Uterus (tissue), 4 donors: ENCODE results near the gene KDM1B. TPM values are rescaled to one million over a fixed set of nuclear protein-coding genes. Genes with fewer than 3 reads are reported as not detected.
"Not testable (repeated sequence)": the region's sequence is repeated elsewhere in the genome, so short reads cannot be mapped to it uniquely, and the experiment has no call there.

Experiments
- DNase-seq, 2 donors: peaks; one replicate each; pipeline ENCODE4 v3.0.0-alpha.2; 2019 to 2020
- H3K27ac ChIP-seq, 2 donors: fragments of 200-600 bp; sonication (generic); 1 replicate in 1 of 2; 2 replicates in 1 of 2; pipeline ENCODE4 v1.5.1; 2016 to 2018
- H3K27me3 ChIP-seq, 2 donors: fragments of 200-600 bp; sonication (generic); one replicate each; pipeline ENCODE4 v1.5.1; 2018 to 2019; ENCODE audit warnings: control low read depth in 1 of 2
- H3K36me3 ChIP-seq, 2 donors: fragments of 200-600 bp; sonication (generic); one replicate each; pipeline ENCODE4 v1.5.1; 2019; ENCODE audit warnings: control low read depth in 1 of 2
- H3K4me1 ChIP-seq, 2 donors: fragments of 200-600 bp; sonication (generic); one replicate each; pipeline ENCODE4 v1.5.1; 2018 to 2019; ENCODE audit warnings: control low read depth in 1 of 2
- H3K4me3 ChIP-seq, 2 donors: fragments of 200-600 bp; sonication (generic); 1 replicate in 1 of 2; 2 replicates in 1 of 2; pipeline ENCODE4 v1.5.1; 2018 to 2019; ENCODE audit warnings: mild to moderate bottlenecking in 1 of 2
- H3K9me3 ChIP-seq, 2 donors: fragments of 200-600 bp; sonication (generic); one replicate each; pipeline ENCODE4 v1.5.1; 2019; ENCODE audit warnings: control low read depth in 1 of 2
- CTCF ChIP-seq, 4 experiments: fragments of 200-600 bp in 2 of 4; fragments of 450-650 bp in 2 of 4; sonication (generic) in 2 of 4; IDR thresholded peaks; one replicate each; pipeline ENCODE4 v1.5.1; 2016 to 2019; ENCODE audit warnings: antibody characterized with exemption in 4 of 4, mild to moderate bottlenecking in 2 of 4, moderate library complexity in 1 of 4
- POLR2A ChIP-seq, 2 donors: fragments of 450-650 bp; IDR thresholded peaks; one replicate each; pipeline ENCODE4 v1.6.1; 2016; ENCODE audit warnings: antibody characterized with exemption in 2 of 2, mild to moderate bottlenecking in 1 of 2, moderate library complexity in 1 of 2
- intact Hi-C: fragments of 100-400 bp; cut with DNase I; formaldehyde crosslinking; loops from one replicate; pipeline ENCODE4 v1.15.1; 2023; ENCODE audit warnings: low total_unique reads
- total RNA-seq, 4 donors: library from RNA; depleted of rRNA in 3 of 4; stranded (reverse); fragments of >200 nt in 3 of 4; gene quantifications; one replicate each; pipeline versions ENCODE4 v1.1.0 to v1.2.4, GENCODE V29; 2014 to 2023
- donor health status: DM: yes; HTN: yes; CAD: no.

KDM1B gene
- total RNA-seq, 4 donors from 2014 or later = 10.6 to 24.7 (median 14.0) TPM

DNA sequence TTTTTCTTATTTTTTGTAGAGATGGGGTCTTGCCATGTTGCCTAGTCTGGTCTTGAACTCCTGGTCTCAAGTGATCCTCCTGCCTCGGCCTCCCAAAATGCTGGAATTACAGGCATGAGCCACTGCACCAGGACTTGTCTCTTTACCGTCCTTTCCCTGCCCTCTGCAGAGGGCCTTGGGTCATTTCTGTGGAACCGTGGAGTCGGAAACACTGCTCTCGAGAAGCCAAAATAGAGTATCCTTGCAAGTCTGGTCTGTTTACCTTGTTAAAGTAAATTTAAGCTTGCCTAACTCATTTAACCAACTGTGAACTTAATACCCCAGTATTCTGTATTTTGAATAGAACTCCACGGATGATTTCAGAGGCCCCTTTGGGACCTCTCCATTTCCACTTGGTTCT lies 51.4 kb downstream of the KDM1B start:
- no peaks in the 10 kb centered on the region for H3K4me1 ChIP-seq
- H3K27me3 ChIP-seq = no peaks in the 10 kb centered on the region
- TF ChIP-seq POLR2A (IDR thresholded peaks at IDR 0.05) (no peak), CTCF (IDR thresholded peaks at IDR 0.05) (no peak)
- no peak overlapping the region for H3K27ac ChIP-seq
- no peak for DNase-seq
- intact Hi-C loops = no loop called here
- no peaks in the 10 kb centered on the region for H3K9me3 ChIP-seq
- H3K36me3 ChIP-seq = no peaks in the 10 kb centered on the region
- no peak overlapping the region for H3K4me3 ChIP-seq

DNA sequence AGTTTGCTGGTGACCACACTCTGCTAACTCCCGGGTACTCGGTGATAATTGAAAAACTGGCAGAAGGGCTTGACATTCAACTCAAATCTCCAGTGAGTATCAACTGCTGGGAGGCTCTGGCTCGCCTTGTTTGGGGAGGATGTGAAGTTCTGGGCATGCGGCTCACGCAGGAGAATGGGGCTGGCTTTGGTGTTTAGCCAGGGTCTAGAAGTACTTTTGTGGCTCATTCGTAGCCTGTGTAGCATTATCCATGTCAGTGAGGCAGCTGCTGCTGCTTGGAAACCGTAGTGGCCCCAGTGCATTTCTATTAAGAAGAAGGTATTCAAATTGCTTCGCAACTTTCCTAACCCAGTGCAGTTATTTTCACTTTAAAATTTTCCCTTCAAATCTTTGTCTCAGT lies 52.2 kb downstream of the KDM1B start:
- no peaks in the 10 kb centered on the region for H3K4me1 ChIP-seq

GRCh38 chr6:18207949-18208348 lies 52.7 kb downstream of the KDM1B start:
- intact Hi-C loops = no loop called here
- no peaks in the 10 kb centered on the region for H3K4me1 ChIP-seq
- no peaks in the 10 kb centered on the region for H3K9me3 ChIP-seq
- no peak overlapping the region for H3K4me3 ChIP-seq
- DNase-seq = no peak
- no peaks in the 10 kb centered on the region for H3K36me3 ChIP-seq
- H3K27me3 ChIP-seq = no peaks in the 10 kb centered on the region
- H3K27ac ChIP-seq = no peak overlapping the region
- no peak for TF ChIP-seq CTCF (IDR thresholded peaks at IDR 0.05)
- no peak for TF ChIP-seq POLR2A (IDR thresholded peaks at IDR 0.05)

More for the DNA sequence above, 52.2 kb downstream of the KDM1B start:
- no peaks in the 10 kb centered on the region for H3K27me3 ChIP-seq
- H3K36me3 ChIP-seq = no peaks in the 10 kb centered on the region
- DNase-seq = no peak
- intact Hi-C loops = no loop called here
- no peaks in the 10 kb centered on the region for H3K9me3 ChIP-seq
- TF ChIP-seq CTCF (IDR thresholded peaks at IDR 0.05) = no peak
- TF ChIP-seq POLR2A (IDR thresholded peaks at IDR 0.05) = no peak
- H3K4me3 ChIP-seq = no peak overlapping the region
- no peak overlapping the region for H3K27ac ChIP-seq

DNA sequence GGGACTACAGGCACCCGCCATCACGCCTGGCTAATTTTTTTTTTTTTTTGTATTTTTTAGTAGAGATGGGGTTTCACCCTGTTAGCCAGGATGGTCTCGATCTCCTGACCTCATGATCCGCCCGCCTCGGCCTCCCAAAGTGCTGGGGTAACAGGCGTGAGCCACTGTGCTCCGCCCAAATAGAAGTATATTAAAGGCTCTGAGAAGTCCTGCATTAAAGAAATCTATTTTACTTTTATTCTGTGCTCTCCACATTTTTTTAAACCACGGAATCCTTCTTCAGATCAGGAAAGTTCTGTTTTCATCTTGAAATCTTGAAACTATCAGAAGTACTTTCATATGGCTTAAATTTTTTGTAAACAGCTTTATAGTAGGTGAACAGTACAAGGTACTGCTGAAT lies 53.6 kb downstream of the KDM1B start:
- H3K36me3 ChIP-seq, H3K27ac ChIP-seq, H3K27me3 ChIP-seq, H3K4me1 ChIP-seq, intact Hi-C loops, DNase-seq, H3K4me3 ChIP-seq, H3K9me3 ChIP-seq: not testable (repeated sequence)

DNA sequence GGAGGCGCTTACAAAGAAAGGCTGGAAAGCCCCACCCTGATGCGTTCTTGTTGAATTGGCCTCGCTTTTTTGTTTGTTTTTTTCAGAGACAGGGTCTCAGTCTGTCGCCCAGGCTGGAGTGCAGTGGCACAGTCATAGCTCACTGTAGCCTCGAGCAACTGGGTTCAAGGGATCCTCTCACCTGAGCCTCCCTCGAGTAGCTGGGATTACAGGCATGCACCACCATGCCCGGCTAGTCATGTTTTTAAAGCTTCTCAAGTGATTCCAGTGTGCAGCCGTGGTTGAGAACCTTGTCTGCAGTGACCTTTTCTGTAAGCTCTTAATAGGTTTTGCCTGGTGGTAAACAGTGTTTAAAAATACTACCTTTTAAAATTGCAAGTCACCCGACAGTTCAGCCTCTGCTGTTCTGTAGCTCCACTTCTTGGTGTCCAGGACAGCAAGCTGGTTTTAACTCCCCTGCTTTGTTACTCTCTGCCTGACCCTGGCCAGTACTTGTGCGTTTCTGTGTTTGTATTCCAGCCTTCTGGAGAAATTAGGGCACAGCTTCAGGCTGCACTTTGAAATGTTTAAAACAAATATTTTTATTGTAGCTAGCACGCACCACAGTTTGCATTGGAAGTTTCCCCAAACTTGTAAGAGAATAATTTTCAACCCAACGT lies 54.4 kb downstream of the KDM1B start:
- Histone ChIP-seq H3K9me3 (no peaks in the 10 kb centered on the region), H3K4me1 (no peaks in the 10 kb centered on the region), H3K27me3 (no peaks in the 10 kb centered on the region), H3K4me3 (no peak overlapping the region), H3K36me3 (no peaks in the 10 kb centered on the region), H3K27ac (no peak overlapping the region)
- TF ChIP-seq POLR2A (IDR thresholded peaks at IDR 0.05) = no peak
- TF ChIP-seq CTCF (IDR thresholded peaks at IDR 0.05) = no peak
- no peak for DNase-seq
- intact Hi-C loops = no loop called here

- DNase-seq = no peak
- intact Hi-C loops = no loop called here
- TF ChIP-seq CTCF (IDR thresholded peaks at IDR 0.05) = no peak
- TF ChIP-seq POLR2A (IDR thresholded peaks at IDR 0.05) = no peak
- Histone ChIP-seq H3K4me1 (no peaks in the 10 kb centered on the region), H3K27me3 (no peaks in the 10 kb centered on the region), H3K4me3 (no peak overlapping the region), H3K36me3 (no peaks in the 10 kb centered on the region), H3K9me3 (no peaks in the 10 kb centered on the region), H3K27ac (no peak overlapping the region)
Observed at GRCh38 chr6:18210707-18211106, 55.5 kb downstream of the KDM1B start.
